Hematopoietic multipotent progenitor cell treated with erythropoietin and hydrocortisone succinate and interleukin-3 and kit ligand, for 17 days (in vitro differentiated cells): Measurements from ENCODE around the gene SLC4A3.
"Not testable (repeated sequence)": the region's sequence is repeated elsewhere in the genome, so short reads cannot be mapped to it uniquely, and the experiment has no call there.

Experiments used
- DNase-seq: peaks from one replicate; pipeline ENCODE4 v3.0.0-alpha.2; 2015; ENCODE audit warnings: low spot score

SLC4A3 gene

GRCh38 chr2:219681694-219682300 lies 54.4 kb downstream of the SLC4A3 start:
- DNase-seq: no peak

- not testable (repeated sequence) for DNase-seq
Measured at GRCh38 chr2:219683474-219683873, 56.0 kb downstream of the SLC4A3 start.

- no peak for DNase-seq
Measured at GRCh38 chr2:219684721-219685689, 57.6 kb downstream of the SLC4A3 start.

- DNase-seq: no peak
Measured at GRCh38 chr2:219687272-219687671, 59.8 kb downstream of the SLC4A3 start.

- no peak for DNase-seq
Measured at GRCh38 chr2:219687882-219688559, 60.6 kb downstream of the SLC4A3 start.

GRCh38 chr2:219688560-219689445 lies 61.4 kb downstream of the SLC4A3 start:
- no peak for DNase-seq

GRCh38 chr2:219689676-219690628 lies 62.5 kb downstream of the SLC4A3 start:
- peak; percentile 41 for DNase-seq

GRCh38 chr2:219691571-219691970 lies 64.1 kb downstream of the SLC4A3 start:
- no peak for DNase-seq
